Activated naive CD4-positive, alpha-beta T cell treated with Interleukin-2 at 50 U/mL for 16 hours (primary cell): ENCODE data around the gene ADGRL1.

Experiments
- DNase-seq: peaks from one replicate; pipeline ENCODE4 v3.0.0-alpha.2; 2020

The ADGRL1 gene

DNA sequence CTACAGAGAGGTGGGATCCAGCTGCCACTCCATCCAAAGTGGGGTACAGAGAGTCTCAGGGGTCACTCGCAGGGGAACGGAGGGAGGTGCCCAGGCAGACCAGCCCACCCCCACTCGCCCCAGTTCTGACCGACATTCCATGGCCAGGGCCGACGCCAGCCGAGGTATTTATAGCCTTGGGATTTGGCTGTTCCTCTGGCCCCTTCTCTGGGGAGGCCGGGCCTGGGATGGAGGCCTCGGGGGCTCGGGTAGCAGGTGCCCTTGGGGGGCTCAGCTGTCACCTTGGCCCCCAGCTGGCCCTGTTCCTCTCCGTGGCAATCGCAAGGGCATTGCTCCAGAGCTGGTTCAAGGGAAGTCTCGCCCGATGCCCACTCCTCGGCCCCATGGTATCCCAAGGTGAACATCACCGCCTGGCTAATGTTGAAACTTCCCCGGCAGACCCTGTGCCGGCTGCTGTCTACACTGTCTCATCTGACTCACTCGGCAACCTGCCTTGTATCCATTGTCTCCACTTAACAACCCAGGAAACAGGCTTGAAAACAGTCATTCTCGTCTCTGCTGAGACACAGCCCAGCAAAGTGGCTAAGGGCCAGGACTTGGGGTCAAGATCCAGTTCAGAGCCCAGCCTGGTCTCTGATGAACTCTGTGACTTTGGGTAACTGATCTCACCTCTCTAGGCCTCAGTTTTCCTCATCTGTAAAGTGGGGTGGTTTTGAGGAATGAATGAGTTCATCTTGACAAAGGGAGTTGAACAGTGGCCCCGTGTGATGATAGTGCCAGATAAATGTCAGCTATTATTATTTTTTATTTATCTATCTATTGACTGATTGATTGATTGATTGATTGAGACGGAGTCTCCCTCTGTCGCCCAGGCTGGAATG lies 98.1 kb downstream of the ADGRL1 start:
- DNase-seq = no peak

DNA sequence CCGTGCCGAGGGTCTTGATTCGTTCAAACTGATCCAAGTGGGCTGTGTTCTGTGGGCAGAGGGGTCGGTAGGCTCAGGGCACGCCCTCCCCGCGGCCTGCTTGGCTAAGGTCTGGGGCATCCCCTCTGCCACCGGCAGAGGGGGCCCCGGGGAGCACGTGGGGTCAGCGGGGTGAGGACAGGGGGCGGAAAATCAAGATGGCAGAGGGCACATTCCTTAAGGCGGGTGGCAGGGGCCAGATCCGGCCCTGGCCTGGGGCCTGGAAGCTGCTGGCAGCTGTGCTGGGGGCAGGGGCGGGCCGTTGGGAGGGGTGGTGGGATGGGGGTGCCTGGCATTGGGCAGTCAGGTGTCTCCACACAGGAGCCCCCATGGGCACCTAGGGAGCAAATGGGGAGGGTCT lies 99.1 kb downstream of the ADGRL1 start:
- no peak for DNase-seq

DNA sequence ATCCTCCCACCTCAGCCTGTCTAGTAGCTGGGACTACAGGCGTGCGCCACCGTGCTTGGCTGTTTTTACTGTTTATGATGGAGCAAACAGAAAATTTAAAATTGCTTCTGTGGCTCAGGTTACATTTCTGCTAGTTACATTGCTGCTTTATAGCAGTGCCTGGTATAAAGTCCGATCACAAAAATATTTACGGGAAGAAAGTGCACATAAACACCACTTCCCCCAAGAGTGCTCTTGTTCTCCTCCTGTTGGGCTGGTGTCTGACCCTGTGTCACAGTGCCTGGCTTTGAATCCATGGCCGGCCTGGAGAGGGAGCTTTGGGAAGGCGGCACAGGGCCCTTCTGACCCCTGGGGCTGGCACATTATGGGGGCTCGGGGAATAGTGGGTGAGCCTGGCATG lies 100.3 kb downstream of the ADGRL1 start:
- no peak for DNase-seq

DNA sequence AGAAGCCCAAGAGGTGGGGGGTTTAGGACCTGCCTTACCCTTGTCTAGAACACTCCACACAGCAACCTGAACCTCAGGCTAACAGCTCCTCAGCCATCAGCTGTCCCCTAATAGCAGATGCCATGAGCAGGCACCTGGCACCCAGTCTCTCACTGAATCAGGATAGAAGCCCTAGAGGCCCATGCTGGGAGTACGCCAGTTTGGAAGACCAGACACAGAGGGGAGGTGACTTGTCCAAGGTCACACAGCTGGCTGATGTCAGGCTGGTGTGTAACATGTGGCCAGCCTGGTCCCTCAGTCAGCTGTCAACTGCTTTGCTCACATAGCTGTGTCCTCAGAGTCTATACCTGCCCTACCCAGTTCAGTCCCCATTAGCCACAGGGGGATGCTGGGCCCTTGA lies 102.7 kb downstream of the ADGRL1 start:
- no peak for DNase-seq

GRCh38 chr19:14102756-14103155 lies 103.2 kb downstream of the ADGRL1 start:
- no peak for DNase-seq

GRCh38 chr19:14102102-14102696 lies 103.8 kb downstream of the ADGRL1 start:
- DNase-seq = no peak

DNA sequence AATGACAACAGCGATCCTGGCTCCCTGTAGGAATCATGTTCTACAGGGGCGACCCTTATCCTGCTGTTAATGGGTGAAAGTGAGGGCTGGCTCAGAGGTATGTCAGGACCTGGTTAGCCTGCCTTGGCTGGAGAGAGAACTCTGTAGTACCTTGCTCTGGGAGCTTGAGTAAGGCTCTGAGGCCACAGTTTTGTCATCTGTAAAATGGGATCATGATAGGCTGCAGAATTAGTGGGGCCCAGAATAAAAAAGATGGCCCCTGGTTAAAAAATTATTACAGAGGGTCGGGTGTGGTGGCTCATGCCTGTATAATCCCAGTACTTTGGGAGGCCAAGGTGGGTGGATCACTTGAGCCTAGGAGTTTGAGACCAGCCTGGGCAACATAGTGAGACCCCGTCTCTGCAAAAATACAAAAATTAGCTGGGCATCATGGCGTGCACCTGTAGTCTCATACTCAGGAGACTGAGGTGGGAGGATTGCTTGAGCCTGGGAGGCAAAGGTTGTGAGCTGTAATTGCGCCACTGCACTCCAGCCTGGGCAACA lies 104.9 kb downstream of the ADGRL1 start:
- DNase-seq = no peak
